Fibroblast of mammary gland (primary cell): ENCODE results near the gene OSCAR.

Experiments used
- DNase-seq: peaks from one replicate; pipeline ENCODE4 v3.0.0-alpha.2; 2010; ENCODE audit warnings: low read depth
- H3K4me3 ChIP-seq: 2 replicates; pipeline ENCODE4 v1.5.1; 2011; ENCODE audit warnings: low read depth, mild to moderate bottlenecking, low read length, moderate library complexity; ENCODE audit not compliant: control insufficient read depth
- TF ChIP-seq, protein P1 (sequence below): conservative IDR thresholded peaks from 2 replicates; pipeline ENCODE4 v1.5.1; 2011; ENCODE audit warnings: low read depth, low read length, inconsistent platforms; ENCODE audit not compliant: control insufficient read depth, insufficient read depth

The OSCAR gene

DNA sequence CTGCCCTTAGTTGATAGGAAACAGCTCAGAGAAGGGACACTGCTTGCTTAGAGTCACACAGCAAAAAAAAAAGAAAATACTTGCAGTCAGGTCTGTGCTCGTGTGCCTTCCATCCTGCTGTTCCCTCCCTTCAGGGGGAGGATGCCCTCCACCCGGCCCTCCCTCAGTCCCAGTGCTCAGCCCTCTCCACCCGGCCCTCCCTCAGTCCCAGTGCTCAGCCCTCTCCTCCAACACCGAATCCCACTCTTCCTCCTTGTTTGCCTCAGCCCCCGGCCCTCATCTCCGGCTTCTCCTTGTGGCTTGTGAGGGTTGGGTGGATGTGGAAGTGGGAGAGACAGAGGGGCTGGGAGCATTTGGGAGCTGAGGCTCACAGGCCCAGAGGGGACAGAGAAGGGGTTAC lies 9.0 kb upstream of the OSCAR start:
- H3K4me3 ChIP-seq, result no peak overlapping the region
- DNase-seq, result no peak
- TF ChIP-seq, protein P1, sequence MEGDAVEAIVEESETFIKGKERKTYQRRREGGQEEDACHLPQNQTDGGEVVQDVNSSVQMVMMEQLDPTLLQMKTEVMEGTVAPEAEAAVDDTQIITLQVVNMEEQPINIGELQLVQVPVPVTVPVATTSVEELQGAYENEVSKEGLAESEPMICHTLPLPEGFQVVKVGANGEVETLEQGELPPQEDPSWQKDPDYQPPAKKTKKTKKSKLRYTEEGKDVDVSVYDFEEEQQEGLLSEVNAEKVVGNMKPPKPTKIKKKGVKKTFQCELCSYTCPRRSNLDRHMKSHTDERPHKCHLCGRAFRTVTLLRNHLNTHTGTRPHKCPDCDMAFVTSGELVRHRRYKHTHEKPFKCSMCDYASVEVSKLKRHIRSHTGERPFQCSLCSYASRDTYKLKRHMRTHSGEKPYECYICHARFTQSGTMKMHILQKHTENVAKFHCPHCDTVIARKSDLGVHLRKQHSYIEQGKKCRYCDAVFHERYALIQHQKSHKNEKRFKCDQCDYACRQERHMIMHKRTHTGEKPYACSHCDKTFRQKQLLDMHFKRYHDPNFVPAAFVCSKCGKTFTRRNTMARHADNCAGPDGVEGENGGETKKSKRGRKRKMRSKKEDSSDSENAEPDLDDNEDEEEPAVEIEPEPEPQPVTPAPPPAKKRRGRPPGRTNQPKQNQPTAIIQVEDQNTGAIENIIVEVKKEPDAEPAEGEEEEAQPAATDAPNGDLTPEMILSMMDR, result no peak

DNA sequence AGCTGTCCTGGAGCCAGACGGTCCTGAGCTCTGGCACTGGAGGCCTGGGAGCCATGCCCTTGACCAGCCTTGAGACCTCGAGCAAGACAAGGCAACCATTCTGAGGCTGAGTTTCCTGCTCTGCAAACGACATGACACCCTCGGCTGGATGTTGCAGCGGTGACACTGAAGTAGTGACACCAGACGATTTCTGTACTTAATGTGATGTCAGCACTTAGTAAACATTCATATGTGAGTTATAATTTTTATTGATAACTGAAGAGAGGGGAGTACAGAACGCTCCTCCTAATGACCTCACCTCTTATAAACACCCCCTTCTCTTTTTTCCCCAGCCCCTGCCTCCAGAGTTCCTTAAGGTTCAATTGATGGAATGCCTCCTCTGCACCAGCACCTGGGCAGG lies 7.9 kb upstream of the OSCAR start:
- TF ChIP-seq, protein P1, result no peak
- DNase-seq, result no peak
- H3K4me3 ChIP-seq, result no peak overlapping the region

DNA sequence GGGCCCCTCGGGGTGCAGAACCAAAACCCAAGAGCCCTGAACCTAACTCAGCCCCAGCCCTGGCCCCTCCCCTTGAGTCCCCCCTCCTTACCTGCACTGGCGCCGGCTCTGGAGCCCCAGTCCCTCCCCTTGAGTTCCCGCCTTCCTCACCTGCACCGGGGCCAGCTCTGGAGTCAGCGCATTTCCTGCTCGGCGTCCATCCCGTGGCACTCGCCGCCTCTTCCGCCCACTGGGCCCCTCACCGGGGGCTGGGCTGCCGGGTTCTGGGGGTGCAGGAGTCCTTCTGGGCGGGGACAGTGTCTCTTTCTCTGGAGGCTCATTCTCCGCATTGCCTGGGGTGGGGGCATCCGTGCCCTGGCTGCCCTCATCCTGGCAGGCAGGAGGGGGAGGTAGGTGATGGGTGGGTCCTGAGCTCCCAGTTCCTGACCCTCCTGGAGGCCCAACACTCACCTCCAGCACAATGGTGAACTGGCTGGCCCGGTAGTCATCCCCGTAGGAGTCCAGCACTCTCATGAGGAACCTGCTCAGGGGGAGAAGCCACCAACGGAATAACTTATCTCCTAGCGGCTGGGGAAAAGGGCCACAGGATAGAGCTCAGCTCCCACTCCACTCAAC lies 7.4 kb upstream of the OSCAR start:
- H3K4me3 ChIP-seq, result no peak overlapping the region
- TF ChIP-seq, protein P1, result no peak
- DNase-seq, result no peak

DNA sequence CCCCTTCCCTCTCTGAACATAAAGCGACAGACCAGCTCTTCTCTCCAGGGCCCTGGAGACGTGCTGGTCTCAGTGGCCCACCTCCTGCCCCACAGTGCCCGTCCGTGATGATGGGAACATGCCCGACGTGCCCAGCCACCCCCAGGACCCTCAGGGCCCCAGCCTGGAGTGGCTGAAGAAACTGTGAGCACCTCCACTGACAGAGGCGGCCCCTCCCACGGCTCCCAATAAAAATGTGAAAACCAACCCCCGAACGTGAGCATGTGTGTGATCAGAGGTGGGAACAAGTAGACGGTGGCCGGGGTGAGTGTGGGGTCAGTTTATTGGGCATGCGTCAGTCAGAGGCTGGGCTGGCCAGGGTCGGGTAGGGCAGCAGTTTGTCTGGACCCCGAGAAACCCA lies 6.1 kb upstream of the OSCAR start:
- TF ChIP-seq, protein P1, result no peak
- no peak overlapping the region for H3K4me3 ChIP-seq
- no peak for DNase-seq

DNA sequence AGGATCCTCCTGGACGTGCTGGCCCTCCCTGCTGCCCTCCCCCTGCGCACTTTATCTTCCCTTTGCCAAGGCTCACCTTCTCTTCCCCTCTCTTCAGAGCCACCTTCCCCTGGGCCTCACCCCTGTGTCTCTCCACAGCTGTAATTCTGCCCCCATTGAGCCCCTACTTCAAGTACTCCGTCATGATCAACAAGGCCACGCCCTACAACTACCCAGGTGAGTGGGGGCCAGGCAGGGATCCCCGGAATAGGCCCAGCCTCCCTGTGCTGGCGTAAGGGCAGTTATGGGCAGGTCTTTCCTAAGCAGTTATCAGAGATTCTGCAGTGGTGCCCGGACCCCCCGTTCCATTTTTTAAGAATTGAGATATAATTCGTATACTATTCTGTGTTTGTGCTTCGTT lies 5.2 kb upstream of the OSCAR start:
- no peak for DNase-seq
- no peak overlapping the region for H3K4me3 ChIP-seq
- TF ChIP-seq, protein P1, result no peak

DNA sequence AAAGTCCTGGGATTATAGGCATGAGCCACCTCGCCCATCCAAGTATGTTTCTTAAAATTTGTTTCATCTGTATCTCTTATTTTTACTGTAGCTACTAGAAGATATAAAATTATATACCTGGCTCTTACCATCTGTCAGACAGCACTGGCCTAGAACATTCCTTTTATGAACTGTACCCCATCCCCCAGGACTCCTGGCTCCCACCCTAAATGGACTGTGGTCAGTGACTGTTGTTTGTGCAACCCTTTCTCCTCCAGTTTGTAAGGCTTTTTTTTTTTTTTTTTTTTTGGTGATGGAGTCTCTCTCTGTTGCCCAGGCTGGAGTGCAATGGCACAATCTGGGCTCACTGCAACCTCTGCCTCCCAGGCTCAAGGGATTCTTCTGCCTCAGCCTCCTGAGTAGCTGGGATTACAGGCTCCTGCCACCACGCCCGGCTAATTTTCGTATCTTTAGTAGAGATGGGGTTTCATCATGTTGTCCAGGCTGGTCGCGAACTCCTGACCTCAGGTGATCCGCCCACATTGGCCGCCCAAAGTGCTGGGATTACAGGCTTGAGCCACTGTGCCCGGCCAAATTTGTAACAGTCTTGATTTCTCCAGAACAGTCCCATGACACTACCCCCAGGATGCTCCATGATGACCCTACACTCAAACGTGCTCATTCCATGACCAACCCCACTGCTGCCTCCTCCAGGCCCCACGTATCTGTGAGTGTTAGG lies 4.6 kb upstream of the OSCAR start:
- H3K4me3 ChIP-seq, result no peak overlapping the region
- DNase-seq, result peak; percentile 31
- TF ChIP-seq, protein P1, result no peak
